Tongue (tissue), 2 donors: ENCODE data around the gene DHRSX. TPM values are rescaled to one million over a fixed set of nuclear protein-coding genes. Genes with fewer than 3 reads are reported as not detected.
"Not testable (repeated sequence)": the region's sequence is repeated elsewhere in the genome, so short reads cannot be mapped to it uniquely, and the experiment has no call there.

Source experiments
- DNase-seq: peaks from one replicate; pipeline ENCODE4 v3.0.0-alpha.2; 2015
- total RNA-seq: library from RNA; depleted of rRNA; stranded (reverse); fragments of >200 nt; gene quantifications from one replicate; pipeline ENCODE4 v1.2.3, GENCODE V29; 2014

The DHRSX gene
- total RNA-seq, 1 donor from 2014 or later: 23.9 TPM

- no peak for DNase-seq
Measured at GRCh38 chrX:2252331-2253065, 248.3 kb downstream of the DHRSX start.

- no peak for DNase-seq
Measured at GRCh38 chrX:2251211-2251610, 249.6 kb downstream of the DHRSX start.

GRCh38 chrX:2243913-2244460 is 256.8 kb downstream of the DHRSX start:
- DNase-seq: no peak

- DNase-seq: no peak
Measured at GRCh38 chrX:2242980-2243379, 257.8 kb downstream of the DHRSX start.

GRCh38 chrX:2242326-2242725 is 258.4 kb downstream of the DHRSX start:
- no peak for DNase-seq

GRCh38 chrX:2241496-2241895 is 259.3 kb downstream of the DHRSX start:
- not testable (repeated sequence) for DNase-seq

GRCh38 chrX:2240761-2241160 is 260.0 kb downstream of the DHRSX start:
- not testable (repeated sequence) for DNase-seq

- no peak for DNase-seq
Measured at GRCh38 chrX:2237976-2238375, 262.8 kb downstream of the DHRSX start.

- DNase-seq: no peak
Measured at GRCh38 chrX:2231570-2232192, 269.1 kb downstream of the DHRSX start.

GRCh38 chrX:2230457-2230856 is 270.3 kb downstream of the DHRSX start:
- DNase-seq: no peak

GRCh38 chrX:2228536-2228935 is 272.2 kb downstream of the DHRSX start:
- DNase-seq: no peak

- no peak for DNase-seq
Measured at GRCh38 chrX:2226906-2227656, 273.7 kb downstream of the DHRSX start.

GRCh38 chrX:2226182-2226581 is 274.6 kb downstream of the DHRSX start:
- DNase-seq: no peak

GRCh38 chrX:2224597-2225235 is 276.1 kb downstream of the DHRSX start:
- DNase-seq: no peak

- DNase-seq: no peak
Measured at GRCh38 chrX:2224161-2224560, 276.6 kb downstream of the DHRSX start.

GRCh38 chrX:2220829-2221567 is 279.8 kb downstream of the DHRSX start:
- no peak for DNase-seq

GRCh38 chrX:2220296-2220695 is 280.5 kb downstream of the DHRSX start:
- no peak for DNase-seq

- DNase-seq: not testable (repeated sequence)
Measured at GRCh38 chrX:2214138-2214823, 286.5 kb downstream of the DHRSX start.

- DNase-seq: not testable (repeated sequence)
Measured at GRCh38 chrX:2211667-2212066, 289.1 kb downstream of the DHRSX start.

GRCh38 chrX:2193273-2193592 is 307.5 kb downstream of the DHRSX start:
- DNase-seq: no peak

- DNase-seq: no peak
Measured at GRCh38 chrX:2192584-2193272, 308.0 kb downstream of the DHRSX start.
